ENCODE results near the gene SF1.

SF1 gene

GRCh38 chr11:64777449-64778222 lies 706 bp downstream of the SF1 start:
- peak; percentile 42 to 95 for DNase-seq

GRCh38 chr11:64776875-64777274 lies 1.5 kb downstream of the SF1 start:
- DNase-seq: no peak

GRCh38 chr11:64776425-64776824 lies 1.9 kb downstream of the SF1 start:
- DNase-seq: no peak

GRCh38 chr11:64774144-64774543 lies 4.2 kb downstream of the SF1 start:
- no peak for DNase-seq

GRCh38 chr11:64772303-64773018 lies 5.9 kb downstream of the SF1 start:
- DNase-seq: no peak

- DNase-seq: no peak
Observed at GRCh38 chr11:64771861-64772260, 6.5 kb downstream of the SF1 start.

GRCh38 chr11:64770120-64770519 lies 8.2 kb downstream of the SF1 start:
- DNase-seq: no peak

- DNase-seq: no peak
Observed at GRCh38 chr11:64769283-64769682, 9.1 kb downstream of the SF1 start.

GRCh38 chr11:64768300-64768694 lies 10.0 kb downstream of the SF1 start:
- DNase-seq: no peak

- DNase-seq: peak; percentile 54 to 86
Observed at GRCh38 chr11:64767344-64768299, 10.7 kb downstream of the SF1 start.

- no peak for DNase-seq
Observed at GRCh38 chr11:64766881-64767280, 11.5 kb downstream of the SF1 start.

GRCh38 chr11:64765851-64766665 lies 12.3 kb downstream of the SF1 start:
- DNase-seq: no peak

- DNase-seq: no peak
Observed at GRCh38 chr11:64765291-64765850, 13.0 kb downstream of the SF1 start.

GRCh38 chr11:64764753-64765152 lies 13.6 kb downstream of the SF1 start:
- DNase-seq: no peak

GRCh38 chr11:64764040-64764611 lies 14.2 kb downstream of the SF1 start:
- no peak for DNase-seq

GRCh38 chr11:64763526-64764039 lies 14.8 kb downstream of the SF1 start:
- no peak for DNase-seq

GRCh38 chr11:64762674-64763525 lies 15.4 kb downstream of the SF1 start:
- peak in 1 of 2 experiments; percentile 37 for DNase-seq

GRCh38 chr11:64762277-64762673 lies 16.1 kb downstream of the SF1 start:
- DNase-seq: no peak

- DNase-seq: no peak
Observed at GRCh38 chr11:64760759-64761420, 17.5 kb downstream of the SF1 start.

Measured in NCI-H526 (cell line).